CD4-positive, alpha-beta T cell treated with Interleukin-15 for 1 hour (primary cell): ENCODE measurements around the gene TOPORS.
A peak's percentile ranks its signal among the peaks of the same experiment; 100 is the strongest.
"Not testable (repeated sequence)": the region's sequence is repeated elsewhere in the genome, so short reads cannot be mapped to it uniquely, and the experiment has no call there.

ENCODE experiments used
- DNase-seq: peaks from one replicate; pipeline ENCODE4 v3.0.0-alpha.2; 2020

The TOPORS gene

GRCh38 chr9:32558408-32558934 lies 6.1 kb upstream of the TOPORS start:
- DNase-seq: no peak

GRCh38 chr9:32554591-32554990 lies 2.2 kb upstream of the TOPORS start:
- DNase-seq: no peak

- DNase-seq: no peak
These were observed 1.7 kb upstream of the TOPORS start for GRCh38 chr9:32554107-32554506.

GRCh38 chr9:32551276-32552051 lies 922 bp downstream of the TOPORS start:
- DNase-seq: peak; percentile 29

GRCh38 chr9:32550562-32551275 lies 1.7 kb downstream of the TOPORS start:
- peak; percentile 98 for DNase-seq

GRCh38 chr9:32550150-32550561 lies 2.2 kb downstream of the TOPORS start:
- no peak for DNase-seq

- not testable (repeated sequence) for DNase-seq
These were observed 4.2 kb downstream of the TOPORS start for GRCh38 chr9:32548213-32548612.

- no peak for DNase-seq
These were observed 6.5 kb downstream of the TOPORS start for GRCh38 chr9:32545884-32546283.

- DNase-seq: no peak
These were observed 9.3 kb downstream of the TOPORS start for GRCh38 chr9:32543047-32543446.

- DNase-seq: no peak
These were observed 18.6 kb downstream of the TOPORS start for GRCh38 chr9:32533816-32534215.

GRCh38 chr9:32533336-32533735 lies 19.1 kb downstream of the TOPORS start:
- DNase-seq: no peak

GRCh38 chr9:32526707-32527048 lies 25.7 kb downstream of the TOPORS start:
- no peak for DNase-seq

- peak; percentile 79 for DNase-seq
These were observed 26.2 kb downstream of the TOPORS start, which contains the start of gene RIGI for GRCh38 chr9:32526041-32526706. Gene RIGI, minus strand, starts transcription at chr9:32526196. Its CDS starts 30 bp downstream, at chr9:32526166.

- DNase-seq: no peak
These were observed 26.7 kb downstream of the TOPORS start for GRCh38 chr9:32525709-32526030.

GRCh38 chr9:32524892-32525708 lies 27.3 kb downstream of the TOPORS start:
- no peak for DNase-seq

GRCh38 chr9:32524558-32524891 lies 27.9 kb downstream of the TOPORS start:
- DNase-seq: not testable (repeated sequence)

GRCh38 chr9:32523910-32524309 lies 28.5 kb downstream of the TOPORS start:
- DNase-seq: no peak

- no peak for DNase-seq
These were observed 34.1 kb downstream of the TOPORS start for GRCh38 chr9:32518276-32518675.

- no peak for DNase-seq
These were observed 36.1 kb downstream of the TOPORS start for GRCh38 chr9:32516241-32516640.

- DNase-seq: no peak
These were observed 43.7 kb downstream of the TOPORS start for GRCh38 chr9:32508728-32509127.

GRCh38 chr9:32503008-32503407 lies 49.4 kb downstream of the TOPORS start:
- no peak for DNase-seq

GRCh38 chr9:32502464-32502863 lies 49.9 kb downstream of the TOPORS start:
- DNase-seq: no peak

GRCh38 chr9:32501868-32502267 lies 50.5 kb downstream of the TOPORS start:
- no peak for DNase-seq
